ENCODE results near the gene ATG2A. TPM values are rescaled to one million over a fixed set of nuclear protein-coding genes. Genes with fewer than 3 reads are reported as not detected.

The ATG2A gene
- total RNA-seq, 1 donor: 25.7 TPM

DNA sequence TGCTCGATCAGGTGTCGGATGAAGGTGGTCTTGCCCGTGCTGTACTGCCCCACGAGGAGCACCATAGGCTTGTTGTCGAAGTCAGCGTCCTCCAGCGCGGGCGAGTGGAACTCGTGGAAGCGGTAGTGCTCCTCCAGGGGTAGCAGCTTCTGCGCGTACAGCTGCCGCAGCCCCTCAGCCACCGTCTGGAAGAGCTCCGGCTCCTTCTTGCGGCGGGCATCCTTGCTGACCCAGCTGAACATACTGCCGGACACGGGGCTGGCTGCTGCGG, 38.9 kb downstream of the ATG2A start:
- Histone ChIP-seq H3K27ac (ENCODE audit: low read depth, low read length) (peak overlapping the region; percentile 83), H3K27me3 (ENCODE audit: insufficient read depth, low read length) (no peaks in the 10 kb centered on the region), H3K4me3 (ENCODE audit: insufficient read depth, low read length) (peak overlapping the region; percentile 90), H3K9me3 (ENCODE audit: low read depth, low read length) (no peaks in the 10 kb centered on the region), H4K20me1 (ENCODE audit: insufficient read depth, low read length) (peaks cover 43% of the 10 kb centered on the region), H2AFZ (ENCODE audit: low read length) (peak overlapping the region; percentile 55), H3K79me2 (ENCODE audit: insufficient read depth, low read length) (peaks cover 48% of the 10 kb centered on the region), H3K36me3 (ENCODE audit: insufficient read depth, low read length) (peaks cover 12% of the 10 kb centered on the region), H3K4me1 (ENCODE audit: insufficient read depth, low read length) (peaks cover 37% of the 10 kb centered on the region), H3K4me2 (ENCODE audit: insufficient read depth, low read length) (peak overlapping the region; percentile 94)
- DNase-seq (ENCODE audit: insufficient read length, low spot score, missing footprints): no peak
- TF ChIP-seq, protein P1, sequence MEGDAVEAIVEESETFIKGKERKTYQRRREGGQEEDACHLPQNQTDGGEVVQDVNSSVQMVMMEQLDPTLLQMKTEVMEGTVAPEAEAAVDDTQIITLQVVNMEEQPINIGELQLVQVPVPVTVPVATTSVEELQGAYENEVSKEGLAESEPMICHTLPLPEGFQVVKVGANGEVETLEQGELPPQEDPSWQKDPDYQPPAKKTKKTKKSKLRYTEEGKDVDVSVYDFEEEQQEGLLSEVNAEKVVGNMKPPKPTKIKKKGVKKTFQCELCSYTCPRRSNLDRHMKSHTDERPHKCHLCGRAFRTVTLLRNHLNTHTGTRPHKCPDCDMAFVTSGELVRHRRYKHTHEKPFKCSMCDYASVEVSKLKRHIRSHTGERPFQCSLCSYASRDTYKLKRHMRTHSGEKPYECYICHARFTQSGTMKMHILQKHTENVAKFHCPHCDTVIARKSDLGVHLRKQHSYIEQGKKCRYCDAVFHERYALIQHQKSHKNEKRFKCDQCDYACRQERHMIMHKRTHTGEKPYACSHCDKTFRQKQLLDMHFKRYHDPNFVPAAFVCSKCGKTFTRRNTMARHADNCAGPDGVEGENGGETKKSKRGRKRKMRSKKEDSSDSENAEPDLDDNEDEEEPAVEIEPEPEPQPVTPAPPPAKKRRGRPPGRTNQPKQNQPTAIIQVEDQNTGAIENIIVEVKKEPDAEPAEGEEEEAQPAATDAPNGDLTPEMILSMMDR (IDR thresholded peaks at IDR 0.05; ENCODE audit: extremely low read depth, low read depth, low read length): no peak

DNA sequence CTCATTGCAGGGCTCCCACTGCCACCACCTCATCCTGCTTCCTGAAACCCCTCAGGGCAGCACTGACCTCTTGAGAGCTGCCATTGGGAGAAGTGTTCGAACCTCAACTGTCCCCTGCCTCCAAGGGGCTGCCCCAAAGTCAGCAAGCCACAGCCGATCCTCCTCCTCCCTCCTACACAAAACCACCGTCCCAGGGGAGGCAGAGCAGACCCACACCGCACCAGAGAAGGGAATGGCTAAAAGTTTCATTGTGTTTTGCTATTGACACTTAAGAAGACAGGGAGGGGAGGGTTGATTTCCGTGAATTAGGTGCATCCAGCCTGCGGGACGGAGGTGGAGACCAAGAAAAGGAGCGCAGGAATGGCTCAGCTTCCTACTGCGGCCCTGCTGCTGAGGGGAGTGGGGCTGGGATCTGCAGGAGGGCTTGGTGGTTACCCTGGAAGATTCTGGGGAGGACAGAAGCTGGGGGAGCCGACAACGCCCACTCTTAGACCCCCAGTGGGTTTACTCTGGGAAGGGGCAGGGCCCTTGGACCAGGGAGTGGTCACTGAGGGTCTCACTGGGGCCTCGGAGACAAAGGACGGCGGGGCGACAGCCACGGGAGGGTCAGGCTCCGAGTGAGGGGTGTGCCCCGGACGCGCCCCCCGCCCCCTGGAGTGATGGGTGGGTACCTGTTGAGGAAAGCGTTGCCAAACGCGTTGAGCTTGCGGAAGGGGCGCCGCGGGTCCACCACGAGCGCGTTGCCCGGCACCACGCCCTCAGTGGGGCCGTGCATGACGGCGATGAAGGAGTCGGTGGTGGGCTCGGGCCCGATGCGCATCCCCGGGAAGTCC, 39.4 kb downstream of the ATG2A start:
- Histone ChIP-seq H3K27ac (ENCODE audit: low read depth, low read length) (peak overlapping the region; percentile 83), H3K36me3 (ENCODE audit: insufficient read depth, low read length) (peaks cover 17% of the 10 kb centered on the region), H3K27me3 (ENCODE audit: insufficient read depth, low read length) (no peaks in the 10 kb centered on the region), H3K9me3 (ENCODE audit: low read depth, low read length) (no peaks in the 10 kb centered on the region), H3K4me1 (ENCODE audit: insufficient read depth, low read length) (peaks cover 37% of the 10 kb centered on the region), H3K4me3 (ENCODE audit: insufficient read depth, low read length) (peak overlapping the region; percentile 90), H3K79me2 (ENCODE audit: insufficient read depth, low read length) (peaks cover 53% of the 10 kb centered on the region), H3K4me2 (ENCODE audit: insufficient read depth, low read length) (peak overlapping the region; percentile 94), H4K20me1 (ENCODE audit: insufficient read depth, low read length) (peaks cover 48% of the 10 kb centered on the region), H2AFZ (ENCODE audit: low read length) (no peak overlapping the region)
- TF ChIP-seq, protein P1 (IDR thresholded peaks at IDR 0.05; ENCODE audit: extremely low read depth, low read depth, low read length): no peak
- no peak for DNase-seq (ENCODE audit: insufficient read length, low spot score, missing footprints)

DNA sequence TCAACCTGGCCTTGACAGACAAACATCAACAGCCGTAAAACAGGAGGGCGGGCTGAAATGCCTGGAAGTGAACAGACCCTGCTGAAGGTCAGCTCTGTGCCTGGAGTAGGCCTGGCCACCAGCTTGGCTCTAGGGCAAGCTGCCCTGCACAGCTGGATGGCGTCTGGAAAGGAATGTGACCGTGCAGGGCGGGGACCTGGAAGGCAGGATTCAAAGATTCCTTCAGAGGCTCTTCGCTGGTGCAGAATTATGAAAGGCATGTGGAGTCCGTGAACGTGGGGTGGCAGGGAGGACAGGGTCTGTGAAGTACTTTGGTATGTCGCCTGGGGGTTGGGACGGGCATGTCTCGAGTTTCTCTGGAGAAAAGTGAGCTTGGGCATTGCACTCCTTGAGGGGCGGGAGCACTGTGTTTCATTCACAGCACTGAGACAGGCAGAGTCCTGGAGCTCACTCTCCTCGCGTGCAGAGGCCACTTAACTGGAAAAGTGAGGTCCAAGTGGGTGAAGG, 40.1 kb downstream of the ATG2A start:
- Histone ChIP-seq H3K4me3 (ENCODE audit: insufficient read depth, low read length) (peak overlapping the region; percentile 90), H3K36me3 (ENCODE audit: insufficient read depth, low read length) (peaks cover 21% of the 10 kb centered on the region), H3K4me1 (ENCODE audit: insufficient read depth, low read length) (peaks cover 37% of the 10 kb centered on the region), H4K20me1 (ENCODE audit: insufficient read depth, low read length) (peaks cover 50% of the 10 kb centered on the region), H3K9me3 (ENCODE audit: low read depth, low read length) (no peaks in the 10 kb centered on the region), H3K79me2 (ENCODE audit: insufficient read depth, low read length) (peaks cover 58% of the 10 kb centered on the region), H2AFZ (ENCODE audit: low read length) (no peak overlapping the region), H3K4me2 (ENCODE audit: insufficient read depth, low read length) (peak overlapping the region; percentile 94), H3K27me3 (ENCODE audit: insufficient read depth, low read length) (no peaks in the 10 kb centered on the region), H3K27ac (ENCODE audit: low read depth, low read length) (peak overlapping the region; percentile 83)
- TF ChIP-seq, protein P1 (IDR thresholded peaks at IDR 0.05; ENCODE audit: extremely low read depth, low read depth, low read length): no peak
- no peak for DNase-seq (ENCODE audit: insufficient read length, low spot score, missing footprints)

DNA sequence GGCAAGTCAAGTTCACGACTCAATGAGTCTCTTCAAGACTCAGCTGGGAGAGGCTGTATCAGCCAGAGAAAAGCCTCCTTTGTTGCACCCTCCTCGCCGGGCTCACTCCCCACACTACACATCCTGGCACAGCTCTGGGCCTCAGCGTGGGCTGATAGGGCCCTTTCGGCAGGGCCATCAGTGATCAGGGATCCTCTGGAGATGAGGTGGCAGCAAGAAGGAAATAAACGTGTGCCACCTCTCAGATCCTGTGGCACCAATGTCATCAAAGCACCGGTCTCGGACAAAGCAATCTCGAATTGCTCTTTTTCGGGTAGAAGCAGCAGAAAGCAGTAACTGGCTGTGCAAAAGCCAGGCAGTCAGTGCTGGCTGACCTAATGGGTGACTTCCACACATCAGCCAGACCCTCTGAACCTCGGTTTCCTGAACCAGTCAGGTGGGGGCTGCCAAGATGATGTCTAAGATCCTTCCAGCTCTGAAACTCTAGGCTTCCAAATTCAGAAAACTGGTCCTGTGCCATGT, 40.7 kb downstream of the ATG2A start:
- Histone ChIP-seq H4K20me1 (ENCODE audit: insufficient read depth, low read length) (peaks cover 54% of the 10 kb centered on the region), H3K27me3 (ENCODE audit: insufficient read depth, low read length) (no peaks in the 10 kb centered on the region), H3K4me3 (ENCODE audit: insufficient read depth, low read length) (peak overlapping the region; percentile 90), H2AFZ (ENCODE audit: low read length) (no peak overlapping the region), H3K27ac (ENCODE audit: low read depth, low read length) (peak overlapping the region; percentile 83), H3K4me2 (ENCODE audit: insufficient read depth, low read length) (peak overlapping the region; percentile 94), H3K4me1 (ENCODE audit: insufficient read depth, low read length) (peaks cover 37% of the 10 kb centered on the region), H3K9me3 (ENCODE audit: low read depth, low read length) (no peaks in the 10 kb centered on the region), H3K79me2 (ENCODE audit: insufficient read depth, low read length) (peaks cover 64% of the 10 kb centered on the region), H3K36me3 (ENCODE audit: insufficient read depth, low read length) (peaks cover 27% of the 10 kb centered on the region)
- DNase-seq (ENCODE audit: insufficient read length, low spot score, missing footprints): no peak
- TF ChIP-seq, protein P1 (IDR thresholded peaks at IDR 0.05; ENCODE audit: extremely low read depth, low read depth, low read length): no peak
